GM19023 (cell line): ENCODE measurements around the gene GALC.
A peak's percentile ranks its signal among the peaks of the same experiment; 100 is the strongest.

Experiments
- ATAC-seq: cut with Tn5 transposase; IDR thresholded peaks from one replicate; pipeline ENCODE4 v1.9.1; 2021; ENCODE audit warnings: mild to moderate bottlenecking, moderate library complexity; ENCODE audit not compliant: unreplicated experiment

The GALC gene

DNA sequence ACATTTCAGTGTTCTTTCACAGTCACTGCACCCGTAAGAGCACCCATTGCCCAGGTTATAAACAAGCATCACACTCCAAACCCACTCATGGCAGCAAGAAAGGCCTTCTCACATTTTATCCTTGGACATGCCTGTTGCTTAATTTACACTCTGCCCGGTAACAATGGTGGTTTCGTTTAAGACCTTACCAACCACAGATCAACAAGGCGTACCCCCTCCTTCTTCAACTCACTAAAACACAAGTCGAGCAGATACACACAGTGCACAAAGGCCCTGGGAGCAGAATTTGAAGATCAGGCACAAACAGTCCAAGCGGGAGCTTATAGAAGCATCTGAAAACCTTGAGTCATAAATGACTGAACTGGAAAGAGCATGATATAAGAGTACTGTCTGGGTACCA lies 98.1 kb downstream of the GALC start:
- ATAC-seq = no peak

- no peak for ATAC-seq
Measured at GRCh38 chr14:87892763-87893162, 100.2 kb downstream of the GALC start.

DNA sequence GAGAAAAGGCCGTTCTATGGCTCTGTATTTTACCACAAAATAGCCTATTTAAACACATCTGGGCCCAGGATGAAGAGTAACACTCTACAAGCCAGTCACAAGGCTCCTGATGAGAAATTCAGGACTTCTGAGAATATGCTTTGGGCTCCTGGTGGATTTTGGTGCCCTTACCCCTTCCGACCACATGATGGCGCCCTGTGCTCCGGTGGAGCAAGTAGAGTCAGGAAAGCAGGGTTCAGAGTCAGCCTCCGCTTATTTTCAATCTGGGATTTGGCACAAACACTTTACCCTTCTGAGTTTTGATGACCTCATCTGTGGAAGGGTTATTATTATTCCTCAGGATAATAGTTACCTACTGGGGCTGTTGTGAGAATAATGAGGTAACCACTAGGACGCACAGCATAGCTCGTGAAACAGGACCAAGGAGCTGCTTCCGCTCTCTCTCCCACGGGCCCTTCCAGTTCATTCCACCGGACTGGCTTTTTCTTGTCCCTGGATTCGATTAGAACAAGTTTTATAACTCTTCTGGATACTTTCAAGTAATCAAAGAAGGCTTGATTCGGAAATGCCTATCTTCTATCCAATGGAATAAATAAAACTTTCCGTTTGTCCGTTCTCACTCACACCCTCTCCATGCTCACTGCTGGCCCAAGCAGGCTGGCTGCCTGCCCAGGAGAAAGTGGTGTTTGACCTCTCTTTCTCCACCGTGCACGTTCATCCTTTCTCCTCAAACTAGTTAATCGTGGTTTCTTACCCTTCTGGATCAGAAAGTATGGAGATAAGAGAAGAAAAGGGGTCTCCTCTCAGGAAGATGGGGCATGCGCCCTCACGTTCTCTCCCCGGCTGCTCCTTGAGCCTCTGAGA lies 104.6 kb downstream of the GALC start:
- peak; percentile 54 for ATAC-seq

DNA sequence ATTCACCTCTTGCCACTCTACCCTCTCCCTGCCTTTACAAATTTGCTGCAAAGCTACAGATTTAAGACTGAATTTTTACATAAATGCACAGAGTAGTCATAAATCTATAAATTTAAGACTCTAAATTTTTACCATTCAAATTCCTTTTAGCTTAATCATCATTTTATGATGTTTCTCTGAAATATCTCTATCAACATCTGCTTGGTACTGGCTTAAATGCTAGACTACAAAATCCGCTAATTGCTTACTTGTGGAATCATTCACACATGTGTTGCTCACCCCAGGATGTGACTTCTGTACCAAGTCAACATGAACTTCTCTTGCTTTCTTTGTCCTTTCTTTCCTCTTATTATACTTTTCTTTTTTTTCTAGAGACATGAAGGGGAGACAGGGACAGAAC lies 109.2 kb downstream of the GALC start:
- ATAC-seq = no peak
